Transverse colon (tissue), 4 donors: ENCODE measurements around the gene MSH5. TPM values are rescaled to one million over a fixed set of nuclear protein-coding genes. Genes with fewer than 3 reads are reported as not detected.
"Not testable (repeated sequence)": the region's sequence is repeated elsewhere in the genome, so short reads cannot be mapped to it uniquely, and the experiment has no call there.

ENCODE experiments used
- DNase-seq: peaks from one replicate; pipeline ENCODE4 v3.0.0-alpha.2; 2019
- H3K27ac ChIP-seq, 4 donors: fragments of 200-600 bp; sonication (generic); 2 replicates each; pipeline ENCODE4 v1.5.1; 2016 to 2018; ENCODE audit warnings: inconsistent platforms in 4 of 4
- H3K27me3 ChIP-seq: fragments of 200-600 bp; sonication (generic); 2 replicates; pipeline ENCODE4 v1.5.1; 2017; ENCODE audit warnings: inconsistent platforms
- H3K36me3 ChIP-seq, 4 donors: fragments of 200-600 bp; sonication (generic); 2 replicates each; pipeline ENCODE4 v1.5.1; 2017 to 2019; ENCODE audit warnings: inconsistent platforms in 4 of 4
- H3K4me1 ChIP-seq, 4 donors: fragments of 200-600 bp; sonication (generic); 2 replicates each; pipeline ENCODE4 v1.5.1; 2017 to 2020; ENCODE audit warnings: inconsistent platforms in 4 of 4
- H3K4me3 ChIP-seq, 4 donors: fragments of 200-600 bp; sonication (generic); 1 replicate in 1 of 4; 2 replicates in 3 of 4; pipeline versions ENCODE4 v1.5.1 to v1.6.1; 2017 to 2019; ENCODE audit warnings: inconsistent platforms in 4 of 4
- H3K9me3 ChIP-seq, 2 donors: fragments of 200-600 bp; sonication (generic); 2 replicates each; pipeline ENCODE4 v1.5.1; 2017 to 2019; ENCODE audit warnings: inconsistent platforms in 2 of 2
- EP300 ChIP-seq: sonication (generic); formaldehyde crosslinking; IDR thresholded peaks from one replicate; pipeline ENCODE4 v1.6.1; 2017; ENCODE audit warnings: antibody characterized with exemption, low read depth
- POLR2A ChIP-seq: fragments of 450-650 bp; IDR thresholded peaks from one replicate; pipeline ENCODE4 v1.6.1; 2016; ENCODE audit warnings: antibody characterized with exemption, mild to moderate bottlenecking, moderate library complexity
- POLR2AphosphoS5 ChIP-seq, 3 donors: sonication (generic); formaldehyde crosslinking; IDR thresholded peaks; one replicate each; pipeline ENCODE4 v1.6.1; 2016; ENCODE audit warnings: antibody characterized with exemption in 3 of 3
- WGBS, 2 donors: methylation state at CpG; one replicate each; pipeline ENCODE4 v1.1.5; 2018; ENCODE audit warnings: low coverage in 1 of 2; 5-methylcytosine and 5-hydroxymethylcytosine counted together
- in situ Hi-C, 4 donors: fragments of 200-750 bp; cut with MboI; loops; one replicate each; pipeline versions ENCODE4 v1.15.0 to v1.15.1; 2017; ENCODE audit warnings: low sequenced_read_pairs in 3 of 4, low pct_ligation_motif_present in 1 of 4, low pct_unique_long_range_greater_than_20kb in 1 of 4
- intact Hi-C: fragments of 100-400 bp; cut with DNase I; formaldehyde crosslinking; loops from one replicate; pipeline ENCODE4 v1.15.1; 2023; ENCODE audit warnings: low total_unique reads
- small RNA-seq, 4 donors: library from RNA; depleted of rRNA; stranded (forward); fragments of <200 nt; gene quantifications; one replicate each; pipeline ENCODE3, GENCODE V24; 2016
- total RNA-seq, 4 donors: library from RNA; depleted of rRNA; stranded (reverse); fragments of >200 nt; gene quantifications; one replicate each; pipeline ENCODE4 v1.1.0, GENCODE V29; 2016
- TF ChIP-seq, protein P1 (sequence below), 5 experiments: fragments of 200-600 bp in 3 of 5; fragments of 450-650 bp in 2 of 5; sonication (generic) in 3 of 5; IDR thresholded peaks; 1 replicate in 2 of 5; 2 replicates in 3 of 5; pipeline ENCODE4 v1.5.1; 2016 to 2017; ENCODE audit warnings: antibody characterized with exemption in 5 of 5, inconsistent platforms in 3 of 5, mild to moderate bottlenecking in 2 of 5, moderate library complexity in 1 of 5

MSH5 gene
- total RNA-seq, 4 donors from 2014 or later = 16.5 to 159 (median 43.9) TPM

- Histone ChIP-seq H3K4me3 (peak overlapping the region; percentile 55 to 68 (median 64)), H3K27ac (peak overlapping the region; percentile 91 to 97 (median 96)), H3K4me1 (peaks cover 6 to 24% (median 13%) of the 10 kb centered on the region in 4 donors), H3K27me3 (no peaks in the 10 kb centered on the region), H3K36me3 (peaks cover 0 to 3% (median 0%) of the 10 kb centered on the region in 4 donors), H3K9me3 (no peaks in the 10 kb centered on the region)
- 11 to 39% methylated on average over 2 to 7 of the region's 7 CpGs for WGBS, 2 donors
- TF ChIP-seq, protein P1, sequence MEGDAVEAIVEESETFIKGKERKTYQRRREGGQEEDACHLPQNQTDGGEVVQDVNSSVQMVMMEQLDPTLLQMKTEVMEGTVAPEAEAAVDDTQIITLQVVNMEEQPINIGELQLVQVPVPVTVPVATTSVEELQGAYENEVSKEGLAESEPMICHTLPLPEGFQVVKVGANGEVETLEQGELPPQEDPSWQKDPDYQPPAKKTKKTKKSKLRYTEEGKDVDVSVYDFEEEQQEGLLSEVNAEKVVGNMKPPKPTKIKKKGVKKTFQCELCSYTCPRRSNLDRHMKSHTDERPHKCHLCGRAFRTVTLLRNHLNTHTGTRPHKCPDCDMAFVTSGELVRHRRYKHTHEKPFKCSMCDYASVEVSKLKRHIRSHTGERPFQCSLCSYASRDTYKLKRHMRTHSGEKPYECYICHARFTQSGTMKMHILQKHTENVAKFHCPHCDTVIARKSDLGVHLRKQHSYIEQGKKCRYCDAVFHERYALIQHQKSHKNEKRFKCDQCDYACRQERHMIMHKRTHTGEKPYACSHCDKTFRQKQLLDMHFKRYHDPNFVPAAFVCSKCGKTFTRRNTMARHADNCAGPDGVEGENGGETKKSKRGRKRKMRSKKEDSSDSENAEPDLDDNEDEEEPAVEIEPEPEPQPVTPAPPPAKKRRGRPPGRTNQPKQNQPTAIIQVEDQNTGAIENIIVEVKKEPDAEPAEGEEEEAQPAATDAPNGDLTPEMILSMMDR (IDR thresholded peaks at IDR 0.05) = no peak
- TF ChIP-seq EP300 (no peak), POLR2AphosphoS5 (IDR thresholded peaks at IDR 0.05) (no peak), POLR2A (no peak)
- DNase-seq = no peak
- intact Hi-C loops (no loop called here), in situ Hi-C loops (no loop called here)
Observed at GRCh38 chr6:31805939-31806469, 66.2 kb downstream of the MSH5 start.

DNA sequence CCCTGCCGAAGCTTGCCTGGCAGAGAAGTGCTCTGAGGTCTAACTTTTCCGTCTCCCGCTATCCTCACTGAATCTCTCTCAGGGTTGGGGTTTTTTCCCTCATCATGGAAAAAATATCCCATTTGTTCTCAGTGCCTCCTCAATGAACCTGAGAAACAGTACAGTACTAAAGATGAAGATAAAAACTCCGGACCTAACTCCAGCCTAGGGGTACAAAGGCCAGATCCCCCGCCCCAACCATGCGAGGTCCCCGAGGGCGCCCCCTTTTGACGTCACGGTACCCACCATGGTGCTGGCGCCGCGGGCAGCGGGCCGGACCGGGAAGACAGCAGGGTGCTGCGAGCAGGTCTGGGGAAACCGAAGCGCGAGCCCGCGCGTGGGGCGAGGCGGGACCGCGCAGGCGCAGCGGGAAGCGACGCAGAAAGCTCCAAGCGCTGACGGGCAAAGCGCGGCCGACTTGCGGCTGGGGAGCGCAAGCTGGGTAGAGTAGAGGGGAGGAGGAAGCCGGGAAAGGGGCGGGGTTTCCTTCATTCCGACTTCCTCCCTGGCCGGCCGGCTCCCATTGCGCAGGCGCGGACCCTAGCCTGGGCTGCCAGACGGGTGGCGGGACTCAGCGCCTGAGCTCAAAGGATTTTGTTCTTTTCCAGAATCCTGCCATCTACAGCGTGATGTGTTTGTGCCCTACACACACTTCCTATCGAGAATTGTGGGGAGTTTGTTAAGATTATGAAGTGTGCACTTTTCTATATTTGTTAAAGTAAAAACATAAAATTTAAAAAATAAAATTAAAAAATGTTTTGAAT, 66.9 kb downstream of the MSH5 start, which contains the start of gene LSM2:
LSM2 (minus strand) TSS at position 497 of the 803 bp plus-strand sequence; CDS start at position 288, 209 bp downstream.
- H3K9me3 ChIP-seq = no peaks in the 10 kb centered on the region
- peak within 1 kb of the TSS; percentile 91 to 97 (median 96) for H3K27ac ChIP-seq
- in situ Hi-C loops (no loop called here), intact Hi-C loops (no loop called here)
- peaks cover 6 to 24% (median 13%) of the 10 kb centered on the region in 4 donors for H3K4me1 ChIP-seq
- DNase-seq = peak; percentile 98
- peaks cover 0 to 3% (median 0%) of the 10 kb centered on the region in 4 donors for H3K36me3 ChIP-seq
- 1% methylated on average over 46 of the region's 51 CpGs; no CpG with 5 or more reads in 1 of the 2 donors for WGBS, 2 donors
- TF ChIP-seq POLR2A = peak; percentile 90
- TF ChIP-seq, protein P1 (IDR thresholded peaks at IDR 0.05) = peak in 3 of 5 experiments; percentile 10 to 47 (median 16)
- peak; percentile 5 for TF ChIP-seq EP300
- peak; percentile 91 to 94 (median 94) for TF ChIP-seq POLR2AphosphoS5 (IDR thresholded peaks at IDR 0.05)
- H3K27me3 ChIP-seq = no peaks in the 10 kb centered on the region
- H3K4me3 ChIP-seq = peak within 1 kb of the TSS; percentile 55 to 68 (median 64)

DNA sequence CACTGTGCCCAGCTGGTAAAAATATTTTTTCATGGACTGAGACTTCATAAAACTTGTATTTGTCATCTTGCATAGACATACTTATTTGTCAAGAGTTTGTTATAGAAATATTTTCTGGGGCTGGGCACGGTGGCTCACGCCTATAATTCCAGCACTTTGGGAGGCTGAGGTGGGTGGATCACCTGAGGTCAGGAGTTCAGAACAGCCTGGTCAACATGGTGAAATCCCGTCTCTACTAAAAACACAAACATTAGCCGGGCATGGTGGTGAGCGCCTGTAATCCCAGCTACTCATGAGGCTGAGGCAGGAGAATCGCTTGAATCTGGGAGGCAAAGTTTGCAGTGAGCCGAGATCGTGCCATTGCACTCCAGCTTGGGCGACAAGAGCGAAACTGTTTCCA, 68.8 kb downstream of the MSH5 start:
- H3K27ac ChIP-seq, in situ Hi-C loops, H3K4me3 ChIP-seq, H3K36me3 ChIP-seq, H3K27me3 ChIP-seq, DNase-seq, intact Hi-C loops, H3K9me3 ChIP-seq: not testable (repeated sequence)
- WGBS, 2 donors = 88 to 100% methylated on average over 6 to 10 of the region's 10 CpGs
- peaks cover 12 to 33% (median 19%) of the 10 kb centered on the region in 4 donors for H3K4me1 ChIP-seq

DNA sequence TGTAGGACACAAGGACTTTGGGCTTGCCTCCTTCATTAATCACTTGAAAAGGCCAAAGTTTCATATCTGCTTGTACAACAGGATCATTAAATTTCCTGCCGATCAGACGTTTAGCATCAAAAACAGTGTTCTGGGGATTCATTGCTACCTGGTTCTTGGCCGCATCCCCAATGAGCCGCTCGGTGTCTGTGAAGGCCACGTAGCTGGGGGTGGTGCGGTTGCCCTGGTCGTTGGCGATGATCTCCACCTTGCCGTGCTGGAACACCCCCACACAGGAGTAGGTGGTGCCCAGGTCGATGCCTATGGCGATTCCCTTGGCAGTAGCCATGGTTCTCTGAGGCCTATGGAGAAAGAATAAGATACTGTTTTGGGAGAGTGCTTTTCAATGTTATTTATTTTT, 71.8 kb downstream of the MSH5 start:
- H3K4me3 ChIP-seq = no peak overlapping the region
- TF ChIP-seq, protein P1 (IDR thresholded peaks at IDR 0.05) = no peak
- TF ChIP-seq EP300 (no peak), POLR2AphosphoS5 (IDR thresholded peaks at IDR 0.05) (no peak), POLR2A (no peak)
- no peaks in the 10 kb centered on the region for H3K9me3 ChIP-seq
- H3K36me3 ChIP-seq = no peaks in the 10 kb centered on the region
- WGBS, 2 donors = 97 to 100% methylated on average over 2 to 12 of the region's 12 CpGs
- H3K4me1 ChIP-seq = peaks cover 14 to 24% (median 19%) of the 10 kb centered on the region in 4 donors
- intact Hi-C loops (no loop called here), in situ Hi-C loops (no loop called here)
- no peaks in the 10 kb centered on the region for H3K27me3 ChIP-seq
- no peak overlapping the region for H3K27ac ChIP-seq
- no peak for DNase-seq

Small RNA genes within 50 kb of the gene (small RNA-seq; reads per million reads assigned to genes)
- gene LY6G6D (0 reads per million in 4 donors), gene MIR4646 (0 to 0.55 (median 0.32) reads per million in 4 donors), gene MSH5-SAPCD1 (0 reads per million in 4 donors), gene RF00019 (0 reads per million in 4 donors), gene RNU6-850P (0 reads per million in 4 donors), gene SAPCD1 (0 reads per million in 4 donors)

Other genes with a start within 250 kb of the MSH5 start
- gene MICB, start 241.9 kb upstream of the MSH5 start, total RNA-seq = 1 to 10 TPM; 1.4 to 9.7 (median 4.0) TPM
- gene MCCD1, start 211.0 kb upstream of the MSH5 start, total RNA-seq = not detected
- 100 to 1,000 TPM; 147 to 519 (median 271) TPM for gene DDX39B, start 198.0 kb upstream of the MSH5 start, total RNA-seq
- under 1 TPM in 2 of 4 donors, not detected in 2; 0.82 to 0.95 TPM for gene ATP6V1G2, start 193.4 kb upstream of the MSH5 start, total RNA-seq
- 10 to 100 TPM; 13.7 to 29.5 (median 22.9) TPM for gene NFKBIL1, start 192.4 kb upstream of the MSH5 start, total RNA-seq
- gene LTA, start 167.7 kb upstream of the MSH5 start, total RNA-seq = not detected
- gene TNF, start 164.4 kb upstream of the MSH5 start, total RNA-seq = 1 to 10 TPM in 1 of 4 donors, under 1 TPM in 1, not detected in 2; 0.41 to 1.1 TPM
- gene LTB, start 157.6 kb upstream of the MSH5 start, total RNA-seq = 10 to 100 TPM in 1 of 4 donors, 1 to 10 TPM in 1, not detected in 2; 7.6 to 34.8 TPM
- 1 to 10 TPM in 3 of 4 donors, not detected in 1; 1.1 to 7.6 (median 1.9) TPM for gene LST1, start 153.7 kb upstream of the MSH5 start, total RNA-seq
- gene NCR3, start 147.0 kb upstream of the MSH5 start, total RNA-seq = not detected
- 10 to 100 TPM in 2 of 4 donors, 1 to 10 TPM in 1, not detected in 1; 9.4 to 19.5 (median 17.3) TPM for gene AIF1, start 124.8 kb upstream of the MSH5 start, total RNA-seq
- 100 to 1,000 TPM in 1 of 4 donors, 10 to 100 TPM in 3; 63.9 to 138 (median 85.8) TPM for gene PRRC2A, start 119.3 kb upstream of the MSH5 start, total RNA-seq
- 100 to 1,000 TPM; 221 to 310 (median 231) TPM for gene BAG6, start 87.3 kb upstream of the MSH5 start, total RNA-seq
- 1 to 10 TPM in 2 of 4 donors, not detected in 2; 2.2 to 5.5 TPM for gene APOM, start 84.1 kb upstream of the MSH5 start, total RNA-seq
- gene C6orf47, start 79.2 kb upstream of the MSH5 start, total RNA-seq = 10 to 100 TPM; 18.7 to 45.7 (median 25.2) TPM
- 10 to 100 TPM in 3 of 4 donors, 1 to 10 TPM in 1; 2.4 to 32.9 (median 23.2) TPM for gene GPANK1, start 75.0 kb upstream of the MSH5 start, total RNA-seq
- gene CSNK2B, start 73.9 kb upstream of the MSH5 start, total RNA-seq = 100 to 1,000 TPM; 182 to 231 (median 210) TPM
- 10 to 100 TPM in 2 of 4 donors, 1 to 10 TPM in 2; 2.4 to 21.3 (median 10.3) TPM for gene LY6G5B, start 70.0 kb upstream of the MSH5 start, total RNA-seq
- gene LY6G5C, start 58.9 kb upstream of the MSH5 start, total RNA-seq = 1 to 10 TPM in 1 of 4 donors, under 1 TPM in 1, not detected in 2; 0.95 to 2.2 TPM
- gene ABHD16A, start 36.7 kb upstream of the MSH5 start, total RNA-seq = 10 to 100 TPM; 45.4 to 72.8 (median 67.4) TPM
- not detected for gene LY6G6F, start 33.1 kb upstream of the MSH5 start, total RNA-seq
- gene LY6G6D, start 24.7 kb upstream of the MSH5 start, total RNA-seq = not detected
- gene LY6G6C, start 18.3 kb upstream of the MSH5 start, total RNA-seq = not detected
- gene MPIG6B, start 16.6 kb upstream of the MSH5 start, total RNA-seq = under 1 TPM in 1 of 4 donors, not detected in 3; 0.16 TPM
- gene DDAH2, start 10.7 kb upstream of the MSH5 start, total RNA-seq = 100 to 1,000 TPM in 3 of 4 donors, 10 to 100 TPM in 1; 78.3 to 148 (median 107) TPM
- gene CLIC1, start 3.5 kb upstream of the MSH5 start, total RNA-seq = 100 to 1,000 TPM; 253 to 375 (median 362) TPM
- gene SAPCD1, start 22.7 kb downstream of the MSH5 start, total RNA-seq = 10 to 100 TPM in 1 of 4 donors, 1 to 10 TPM in 1, not detected in 2; 3.3 to 11.1 TPM
- 10 to 100 TPM in 2 of 4 donors, 1 to 10 TPM in 2; 7.6 to 22.1 (median 9.6) TPM for gene VWA7, start 37.3 kb downstream of the MSH5 start, total RNA-seq
- gene VARS1, start 55.7 kb downstream of the MSH5 start, total RNA-seq = 10 to 100 TPM; 18.0 to 54.7 (median 31.1) TPM
- gene LSM2, start 67.0 kb downstream of the MSH5 start, total RNA-seq = 10 to 100 TPM; 23.5 to 43.0 (median 34.8) TPM
- under 1 TPM in 2 of 4 donors, not detected in 2; 0.64 to 0.68 TPM for gene HSPA1L, start 75.3 kb downstream of the MSH5 start, total RNA-seq
- 100 to 1,000 TPM; 192 to 247 (median 221) TPM for gene HSPA1A, start 75.5 kb downstream of the MSH5 start, total RNA-seq
- 100 to 1,000 TPM; 104 to 471 (median 278) TPM for gene HSPA1B, start 87.7 kb downstream of the MSH5 start, total RNA-seq
- gene NEU1, start 122.8 kb downstream of the MSH5 start, total RNA-seq = 10 to 100 TPM; 21.1 to 88.7 (median 65.4) TPM
- gene SLC44A4, start 139.0 kb downstream of the MSH5 start, total RNA-seq = 100 to 1,000 TPM; 149 to 734 (median 395) TPM
- 10 to 100 TPM; 25.9 to 33.3 (median 27.9) TPM for gene EHMT2, start 157.7 kb downstream of the MSH5 start, total RNA-seq
- 1 to 10 TPM in 1 of 4 donors, under 1 TPM in 3; 0.14 to 1.3 (median 0.77) TPM for gene ZBTB12, start 162.1 kb downstream of the MSH5 start, total RNA-seq
- gene C2, start 187.7 kb downstream of the MSH5 start, total RNA-seq = 1 to 10 TPM; 4.6 to 9.4 (median 7.5) TPM
- gene CFB, start 206.1 kb downstream of the MSH5 start, total RNA-seq = 10 to 100 TPM in 3 of 4 donors, 1 to 10 TPM in 1; 9.0 to 59.7 (median 39.6) TPM
- gene NELFE, start 219.0 kb downstream of the MSH5 start, total RNA-seq = 100 to 1,000 TPM in 1 of 4 donors, 10 to 100 TPM in 3; 59.2 to 114 (median 88.0) TPM
- gene SKIC2, start 219.2 kb downstream of the MSH5 start, total RNA-seq = 100 to 1,000 TPM in 1 of 4 donors, 10 to 100 TPM in 3; 52.8 to 173 (median 71.3) TPM
- gene DXO, start 232.1 kb downstream of the MSH5 start, total RNA-seq = 10 to 100 TPM; 17.5 to 29.9 (median 20.9) TPM
- 100 to 1,000 TPM in 1 of 4 donors, 10 to 100 TPM in 3; 16.9 to 210 (median 33.6) TPM for gene C4A, start 242.1 kb downstream of the MSH5 start, total RNA-seq